ENCODE measurements around the gene GALNT5. TPM values are rescaled to one million over a fixed set of nuclear protein-coding genes. Genes with fewer than 3 reads are reported as not detected.
A peak's percentile ranks its signal among the peaks of the same experiment; 100 is the strongest.
"Not testable (repeated sequence)": the region's sequence is repeated elsewhere in the genome, so short reads cannot be mapped to it uniquely, and the experiment has no call there.

The GALNT5 gene
- total and polyA plus RNA-seq, 9 donors, result 1.5 to 9.6 (median 4.7) TPM

DNA sequence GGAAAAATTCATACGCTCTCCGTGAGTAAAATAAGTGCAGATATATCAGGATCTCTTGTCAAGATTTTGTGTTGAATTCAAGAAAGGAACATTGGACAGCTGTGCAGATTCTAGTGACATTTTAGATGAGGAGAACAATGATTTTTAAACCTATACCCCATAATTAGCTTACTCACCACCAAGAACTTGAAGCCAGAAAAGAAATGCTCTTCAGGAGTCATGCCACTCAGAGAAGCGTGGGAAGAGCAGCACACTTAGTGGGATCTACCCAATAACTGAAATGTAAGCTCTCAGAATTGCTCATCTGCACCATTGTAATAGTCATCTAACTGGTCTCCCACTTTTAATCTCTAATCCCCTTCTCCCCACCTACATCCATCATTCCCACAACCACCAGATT lies 77.3 kb downstream of the GALNT5 start:
- no peaks in the 10 kb centered on the region for H3K27me3 ChIP-seq (ENCODE audit: control insufficient read depth, insufficient read depth, low read length)
- DNase-seq, result no peak
- 86% methylated on average over 1 of the region's 3 CpGs for WGBS (ENCODE audit: insufficient coverage)
- no peak overlapping the region for H3K27ac ChIP-seq (ENCODE audit: low read length)
- H3K4me3 ChIP-seq (ENCODE audit: low read length), result no peak overlapping the region
- no peaks in the 10 kb centered on the region for H3K36me3 ChIP-seq (ENCODE audit: control insufficient read depth, insufficient read depth, low read length)
- H3K9me3 ChIP-seq (replicated peaks; ENCODE audit: control insufficient read depth, low read depth, low read length), result no peaks in the 10 kb centered on the region
- H3K4me1 ChIP-seq (ENCODE audit: control insufficient read depth, insufficient read depth, low read length), result no peaks in the 10 kb centered on the region

DNA sequence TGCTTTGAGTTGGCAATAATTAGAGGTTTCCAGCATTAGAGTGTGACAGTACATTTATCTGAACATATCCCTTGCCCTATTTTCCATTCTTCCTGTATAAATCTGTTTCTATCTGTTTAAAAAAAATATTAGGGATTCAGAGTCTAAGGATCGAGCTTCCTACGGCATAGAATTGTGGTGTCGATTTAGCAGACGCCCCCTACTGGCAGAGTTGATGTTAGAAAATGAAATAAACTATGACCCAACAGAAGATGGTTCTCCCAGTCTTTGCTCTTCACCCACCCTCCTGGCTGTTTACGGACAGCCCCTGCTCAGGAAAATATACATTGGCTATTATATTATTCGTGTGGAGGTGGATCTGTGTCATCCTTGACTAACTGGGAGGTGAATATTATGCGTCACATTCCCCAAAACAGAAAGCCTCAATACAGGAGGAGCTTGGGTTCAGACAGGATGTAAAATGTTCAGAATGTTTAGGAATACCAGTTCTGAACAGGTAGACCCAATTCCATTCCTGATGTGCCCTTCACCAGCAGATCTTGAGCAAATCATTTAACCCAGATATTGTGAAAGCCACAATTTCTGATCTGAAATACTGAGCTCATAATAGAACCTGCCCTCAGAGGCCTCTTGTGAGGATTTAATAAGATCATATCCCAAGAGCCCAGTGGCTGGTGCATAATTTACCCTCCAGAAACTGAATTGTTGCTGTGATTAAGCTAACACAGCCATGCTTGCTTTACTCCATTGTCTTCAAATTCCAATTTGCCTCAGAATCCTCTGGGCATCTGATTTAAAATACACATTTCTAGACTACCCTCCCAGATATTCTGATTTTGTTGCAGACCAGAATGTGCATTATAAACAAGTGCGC lies 78.9 kb downstream of the GALNT5 start:
- Histone ChIP-seq H3K27me3 (ENCODE audit: control insufficient read depth, insufficient read depth, low read length) (no peaks in the 10 kb centered on the region), H3K9me3 (replicated peaks; ENCODE audit: control insufficient read depth, low read depth, low read length) (no peaks in the 10 kb centered on the region), H3K36me3 (ENCODE audit: control insufficient read depth, insufficient read depth, low read length) (no peaks in the 10 kb centered on the region), H3K27ac (ENCODE audit: low read length) (no peak overlapping the region), H3K4me1 (ENCODE audit: control insufficient read depth, insufficient read depth, low read length) (no peaks in the 10 kb centered on the region), H3K4me3 (ENCODE audit: low read length) (no peak overlapping the region)
- WGBS (ENCODE audit: insufficient coverage), result no CpG with 5 or more reads among the region's 8 CpGs
- DNase-seq, result peak; percentile 20

DNA sequence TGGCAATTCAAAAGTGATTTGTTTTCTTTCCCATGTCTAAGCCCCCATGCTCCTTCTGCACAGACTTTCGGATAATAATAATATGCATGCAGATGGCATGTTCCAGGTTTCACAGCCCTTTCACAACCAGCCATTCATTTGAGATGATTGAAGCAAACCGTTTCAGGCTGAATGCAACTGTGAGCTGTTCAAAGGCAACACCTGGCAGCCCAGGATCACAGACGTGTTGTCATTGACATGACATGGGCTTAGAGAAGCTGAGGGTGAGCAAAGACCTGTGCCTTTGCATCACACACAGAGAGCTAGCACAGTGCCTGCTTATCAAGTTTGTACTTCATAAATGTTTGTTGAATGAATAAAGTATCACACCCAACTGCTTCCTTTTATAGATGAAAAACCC lies 80.5 kb downstream of the GALNT5 start:
- Histone ChIP-seq H3K27me3 (ENCODE audit: control insufficient read depth, insufficient read depth, low read length) (no peaks in the 10 kb centered on the region), H3K4me3 (ENCODE audit: low read length) (no peak overlapping the region), H3K27ac (ENCODE audit: low read length) (no peak overlapping the region), H3K9me3 (replicated peaks; ENCODE audit: control insufficient read depth, low read depth, low read length) (no peaks in the 10 kb centered on the region), H3K36me3 (ENCODE audit: control insufficient read depth, insufficient read depth, low read length) (no peaks in the 10 kb centered on the region), H3K4me1 (ENCODE audit: control insufficient read depth, insufficient read depth, low read length) (no peaks in the 10 kb centered on the region)
- WGBS (ENCODE audit: insufficient coverage), result 74% methylated on average over 2 of the region's 3 CpGs
- DNase-seq, result no peak

DNA sequence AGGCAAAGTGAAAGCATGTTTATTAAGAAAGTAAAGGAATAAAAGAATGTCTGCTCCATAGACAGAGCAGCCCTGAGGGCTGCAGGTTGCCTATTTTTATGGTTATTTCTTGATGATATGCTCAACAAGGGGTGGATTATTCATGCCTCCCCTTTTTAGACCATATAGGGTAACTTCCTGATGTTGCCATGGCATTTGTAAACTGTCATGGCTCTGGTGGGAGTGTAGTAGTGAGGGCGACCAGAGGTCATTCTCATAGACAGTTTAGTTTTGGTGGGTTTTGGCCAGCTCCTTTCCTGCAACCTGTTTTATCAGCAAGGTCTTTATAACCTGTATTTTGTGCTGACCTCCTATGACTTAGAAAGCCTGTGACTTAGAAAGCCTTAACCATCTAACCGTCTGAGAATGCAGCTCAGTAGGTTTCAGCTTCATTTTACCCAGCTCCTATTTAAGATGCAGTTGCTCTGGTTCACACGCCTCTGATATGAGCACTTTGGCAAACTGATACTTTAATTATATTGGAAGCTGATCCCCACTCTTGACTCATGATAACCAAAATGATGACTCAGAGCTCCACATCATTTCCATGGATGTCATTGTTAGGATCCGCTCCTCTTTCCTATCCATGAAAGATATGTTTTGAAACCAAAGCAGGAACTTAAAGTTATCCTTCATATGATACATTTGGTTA lies 82.6 kb downstream of the GALNT5 start:
- Histone ChIP-seq H3K27me3 (ENCODE audit: control insufficient read depth, insufficient read depth, low read length) (no peaks in the 10 kb centered on the region), H3K4me3 (ENCODE audit: low read length) (no peak overlapping the region), H3K4me1 (ENCODE audit: control insufficient read depth, insufficient read depth, low read length) (no peaks in the 10 kb centered on the region), H3K36me3 (ENCODE audit: control insufficient read depth, insufficient read depth, low read length) (no peaks in the 10 kb centered on the region), H3K27ac (ENCODE audit: low read length) (no peak overlapping the region), H3K9me3 (replicated peaks; ENCODE audit: control insufficient read depth, low read depth, low read length) (no peaks in the 10 kb centered on the region)
- no peak for DNase-seq
- WGBS (ENCODE audit: insufficient coverage), result no CpG with 5 or more reads among the region's 4 CpGs

- not testable (repeated sequence) for DNase-seq
These were observed 83.9 kb downstream of the GALNT5 start for GRCh38 chr2:157341381-157341780.

DNA sequence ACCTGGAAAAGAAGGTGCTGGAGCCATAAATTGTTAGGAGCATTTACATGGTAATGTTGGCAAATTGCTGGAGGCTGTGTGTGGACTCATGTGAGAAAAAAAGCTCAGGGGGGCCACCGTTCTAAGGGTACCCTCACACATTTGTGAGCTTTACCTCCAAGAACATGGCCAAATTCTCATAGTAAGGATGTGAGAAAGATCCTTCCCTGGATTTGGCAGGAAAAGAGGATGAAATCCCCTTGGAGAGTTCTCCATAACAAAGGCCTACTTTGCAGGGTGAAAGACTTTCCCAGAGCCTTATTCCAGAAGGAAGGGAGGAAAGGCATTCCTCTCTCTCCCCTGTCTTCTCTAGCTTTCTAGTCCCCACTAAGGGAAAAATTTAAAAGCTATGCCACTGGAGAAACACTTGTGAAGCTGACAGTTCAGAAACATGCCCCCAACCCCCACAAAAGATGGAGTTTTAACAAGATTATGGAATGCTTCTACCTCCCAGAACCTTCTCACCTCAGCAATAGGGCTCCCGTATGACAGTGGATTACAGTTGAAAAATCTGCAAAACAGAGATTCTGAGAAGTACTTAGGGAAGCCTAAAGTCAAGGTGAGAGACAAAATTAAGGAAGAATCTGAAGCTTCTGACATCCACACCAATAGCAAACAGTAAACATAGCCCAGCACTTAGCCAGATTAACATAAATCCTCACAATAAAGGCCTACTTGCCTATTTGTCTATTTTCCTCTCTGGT lies 88.3 kb downstream of the GALNT5 start:
- Histone ChIP-seq H3K4me3 (ENCODE audit: low read length) (no peak overlapping the region), H3K27ac (ENCODE audit: low read length) (no peak overlapping the region), H3K9me3 (replicated peaks; ENCODE audit: control insufficient read depth, low read depth, low read length) (no peaks in the 10 kb centered on the region), H3K27me3 (ENCODE audit: control insufficient read depth, insufficient read depth, low read length) (no peaks in the 10 kb centered on the region), H3K4me1 (ENCODE audit: control insufficient read depth, insufficient read depth, low read length) (no peaks in the 10 kb centered on the region), H3K36me3 (ENCODE audit: control insufficient read depth, insufficient read depth, low read length) (no peaks in the 10 kb centered on the region)
- DNase-seq, result no peak
- WGBS (ENCODE audit: insufficient coverage), result 67% methylated on average over 1 of the region's 2 CpGs

More at GRCh38 chr2:157341381-157341780, 83.9 kb downstream of the GALNT5 start:
- not testable (repeated sequence) for H3K4me3 ChIP-seq (ENCODE audit: low read length); H3K27ac ChIP-seq (ENCODE audit: low read length); H3K4me1 ChIP-seq (ENCODE audit: control insufficient read depth, insufficient read depth, low read length); H3K27me3 ChIP-seq (ENCODE audit: control insufficient read depth, insufficient read depth, low read length); H3K36me3 ChIP-seq (ENCODE audit: control insufficient read depth, insufficient read depth, low read length); H3K9me3 ChIP-seq (replicated peaks; ENCODE audit: control insufficient read depth, low read depth, low read length)
- WGBS (ENCODE audit: insufficient coverage), result 25% methylated on average over 1 of the region's 2 CpGs

GRCh38 chr2:157348291-157348921 lies 90.9 kb downstream of the GALNT5 start:
- DNase-seq, result no peak
- Histone ChIP-seq H3K9me3 (replicated peaks; ENCODE audit: control insufficient read depth, low read depth, low read length) (no peaks in the 10 kb centered on the region), H3K4me3 (ENCODE audit: low read length) (no peak overlapping the region), H3K27me3 (ENCODE audit: control insufficient read depth, insufficient read depth, low read length) (no peaks in the 10 kb centered on the region), H3K36me3 (ENCODE audit: control insufficient read depth, insufficient read depth, low read length) (no peaks in the 10 kb centered on the region), H3K4me1 (ENCODE audit: control insufficient read depth, insufficient read depth, low read length) (no peaks in the 10 kb centered on the region), H3K27ac (ENCODE audit: low read length) (no peak overlapping the region)
- WGBS (ENCODE audit: insufficient coverage), result no CpG with 5 or more reads among the region's 3 CpGs

DNA sequence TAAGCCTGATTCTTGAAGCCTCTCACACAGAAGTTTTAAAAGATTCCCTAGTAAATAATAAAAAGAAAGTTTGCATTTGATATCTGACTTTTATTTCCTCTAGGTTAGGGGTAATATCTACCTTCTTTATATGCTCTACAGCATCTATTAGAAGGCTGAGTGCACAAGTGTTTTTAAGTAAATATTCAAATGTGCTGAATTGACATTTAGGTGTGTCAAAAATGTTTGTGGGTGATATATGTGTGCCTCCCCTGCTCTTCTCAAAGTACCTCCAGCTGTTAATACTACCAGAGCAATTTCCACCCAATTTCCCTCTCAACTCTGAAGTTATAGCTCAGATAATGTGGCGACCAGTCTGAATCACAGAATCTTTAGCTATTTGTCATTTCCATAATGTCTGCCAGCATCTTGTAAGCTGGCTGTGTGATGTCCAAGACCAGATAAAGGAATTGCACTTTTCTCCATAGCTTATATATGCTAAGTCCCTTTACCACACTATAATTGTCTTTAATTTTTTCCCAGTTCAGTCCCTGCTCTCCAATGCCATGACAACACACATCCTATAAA lies 92.5 kb downstream of the GALNT5 start:
- Histone ChIP-seq H3K27me3 (ENCODE audit: control insufficient read depth, insufficient read depth, low read length) (no peaks in the 10 kb centered on the region), H3K36me3 (ENCODE audit: control insufficient read depth, insufficient read depth, low read length) (no peaks in the 10 kb centered on the region), H3K9me3 (replicated peaks; ENCODE audit: control insufficient read depth, low read depth, low read length) (no peaks in the 10 kb centered on the region), H3K4me1 (ENCODE audit: control insufficient read depth, insufficient read depth, low read length) (no peaks in the 10 kb centered on the region), H3K27ac (ENCODE audit: low read length) (no peak overlapping the region), H3K4me3 (ENCODE audit: low read length) (no peak overlapping the region)
- no peak for DNase-seq
- 29% methylated on average over 1 of the region's 1 CpG for WGBS (ENCODE audit: insufficient coverage)

DNA sequence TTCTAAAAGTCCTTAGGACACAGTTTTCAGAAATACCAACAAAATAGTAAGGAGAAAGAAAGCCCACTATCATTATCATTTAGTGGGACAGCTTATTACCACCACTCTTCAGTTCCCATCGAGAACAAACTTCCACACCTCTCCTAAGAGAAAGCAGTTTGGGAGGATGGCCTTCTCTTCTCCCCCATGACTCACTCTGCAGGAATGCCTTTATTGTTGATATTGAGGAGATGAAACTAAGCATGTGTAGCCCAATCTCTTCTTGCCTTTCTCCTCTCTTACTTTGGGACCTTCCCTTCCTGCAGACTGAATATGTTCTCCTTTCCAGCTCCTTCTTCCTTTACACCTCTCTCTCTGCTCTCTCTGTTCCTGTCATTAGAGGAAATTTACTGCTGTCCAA lies 98.1 kb downstream of the GALNT5 start:
- DNase-seq, result no peak
- WGBS (ENCODE audit: insufficient coverage), result no CpG with 5 or more reads among the region's 1 CpG

More for the DNA sequence above, 98.1 kb downstream of the GALNT5 start:
- no peaks in the 10 kb centered on the region for H3K36me3 ChIP-seq (ENCODE audit: control insufficient read depth, insufficient read depth, low read length)
- H3K4me3 ChIP-seq (ENCODE audit: low read length), result no peak overlapping the region
- no peak overlapping the region for H3K27ac ChIP-seq (ENCODE audit: low read length)
- H3K9me3 ChIP-seq (replicated peaks; ENCODE audit: control insufficient read depth, low read depth, low read length), result no peaks in the 10 kb centered on the region
- H3K27me3 ChIP-seq (ENCODE audit: control insufficient read depth, insufficient read depth, low read length), result no peaks in the 10 kb centered on the region
- H3K4me1 ChIP-seq (ENCODE audit: control insufficient read depth, insufficient read depth, low read length), result no peaks in the 10 kb centered on the region
